HG02852 (cell line): Measurements from ENCODE around the gene ACOX1.

Experiments used
- ATAC-seq: cut with Tn5 transposase; IDR thresholded peaks from one replicate; pipeline ENCODE4 v1.9.1; 2021; ENCODE audit warnings: mild to moderate bottlenecking, moderate library complexity; ENCODE audit not compliant: unreplicated experiment

Gene ACOX1

DNA sequence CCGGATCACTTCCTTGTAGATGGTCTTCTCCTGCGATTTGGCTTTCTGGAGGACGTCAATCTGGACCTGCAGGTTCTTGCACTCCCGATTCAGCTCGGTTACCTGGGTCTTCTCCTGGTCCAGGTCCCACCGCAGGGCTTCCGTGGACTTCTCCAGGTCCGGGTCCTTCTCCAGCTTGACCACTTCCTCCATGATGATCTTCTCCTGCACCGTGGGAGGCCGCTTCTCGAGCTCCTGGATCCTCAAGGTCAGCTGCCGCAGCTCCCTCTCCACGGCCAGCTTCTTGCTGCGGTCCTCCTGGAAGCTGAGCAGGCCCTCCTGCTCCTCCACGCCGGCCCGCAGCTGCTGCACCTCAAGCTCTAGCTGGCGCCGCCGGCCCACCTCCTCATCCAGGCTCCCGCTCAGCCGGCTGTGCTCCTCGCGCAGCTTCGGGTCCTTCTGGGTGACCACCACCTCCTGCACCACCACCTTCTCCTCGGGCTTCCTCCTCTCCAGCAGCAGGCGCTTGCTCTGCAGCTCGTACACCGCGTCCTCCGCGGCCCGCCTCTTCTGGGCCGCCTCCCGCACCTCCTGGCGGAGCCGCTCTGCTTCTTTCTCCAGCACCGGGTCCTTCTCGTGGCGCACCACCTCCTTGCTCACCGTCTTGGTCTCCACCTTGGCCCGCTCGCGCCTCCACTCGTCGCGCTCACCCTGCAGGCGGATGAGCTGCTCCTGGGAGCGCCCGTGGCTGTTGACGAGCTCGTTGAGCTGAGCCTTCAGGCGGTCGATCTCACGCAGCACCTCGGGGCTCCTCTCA, 29.9 kb upstream of the ACOX1 start:
- ATAC-seq = no peak

DNA sequence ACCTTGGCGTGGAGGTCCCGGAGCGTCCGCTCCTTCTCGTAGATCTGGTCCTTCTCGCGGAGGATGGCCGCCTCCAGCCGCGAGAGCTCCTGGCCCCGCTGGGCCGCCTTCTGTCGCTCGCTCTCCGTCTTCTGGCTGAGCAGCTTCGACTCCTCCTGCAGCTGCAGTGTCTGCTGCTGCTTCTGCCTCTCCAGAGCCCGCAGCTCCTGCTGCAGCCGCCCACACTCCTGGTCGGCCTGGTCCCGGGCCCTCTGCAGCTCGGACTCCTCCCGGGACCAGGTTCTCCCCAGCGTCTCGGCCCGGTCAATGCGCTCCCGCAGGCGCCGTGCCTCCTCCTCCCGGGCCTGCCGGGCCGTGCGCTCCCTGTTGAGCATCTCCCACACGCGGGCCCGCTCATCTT, 29.2 kb upstream of the ACOX1 start:
- ATAC-seq = no peak

DNA sequence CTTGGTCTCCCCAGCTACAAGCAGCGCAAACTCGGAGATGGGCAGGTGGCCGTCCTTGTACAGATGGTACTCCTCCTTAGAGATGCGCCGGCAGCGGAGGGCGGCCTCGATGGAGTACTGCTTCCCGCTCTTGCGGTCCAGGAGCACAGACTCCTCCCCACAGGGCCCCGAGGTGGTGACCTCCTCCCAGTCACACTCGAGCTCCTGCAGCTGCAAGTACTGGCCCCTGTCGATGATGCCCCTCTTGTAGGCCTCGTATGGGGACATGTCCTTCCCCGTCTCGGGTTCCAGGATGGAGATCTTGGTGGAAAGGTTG, 28.8 kb upstream of the ACOX1 start:
- no peak for ATAC-seq

DNA sequence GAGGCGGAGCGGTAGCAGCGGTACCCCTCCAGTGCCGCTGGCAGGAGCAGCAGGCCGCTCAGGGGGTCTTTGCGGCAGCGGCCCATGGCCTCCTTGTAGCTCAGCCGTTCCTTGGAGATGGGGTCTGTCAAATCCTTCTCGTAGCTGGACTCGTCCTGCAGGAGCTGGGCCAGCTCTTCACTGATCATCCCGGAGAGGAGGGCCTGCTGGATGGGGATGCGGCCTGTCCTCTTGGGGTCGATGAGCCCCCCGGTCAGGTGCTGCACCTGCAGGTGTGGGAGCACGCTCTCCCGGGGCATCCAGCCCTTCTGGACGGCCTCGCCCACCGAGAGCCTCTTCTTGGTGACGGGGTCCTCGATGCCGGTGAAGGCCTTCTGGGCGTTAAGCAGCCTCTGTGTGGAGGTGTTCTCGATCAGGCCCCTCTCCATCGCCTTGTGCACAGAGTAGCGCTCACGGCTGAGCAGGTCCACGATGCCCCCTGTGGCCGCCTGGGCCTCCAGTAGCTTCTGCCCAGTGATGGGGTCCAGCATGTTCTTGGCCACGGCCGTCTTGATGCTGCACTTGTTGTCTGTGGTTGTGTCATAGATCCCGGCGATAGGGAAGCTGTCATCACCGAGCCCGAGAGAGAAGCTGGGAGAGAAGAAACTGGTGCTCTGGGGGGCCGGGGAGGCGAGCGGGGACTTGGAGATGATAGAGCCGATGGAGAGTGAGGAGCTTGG, 28.3 kb upstream of the ACOX1 start:
- ATAC-seq = no peak

DNA sequence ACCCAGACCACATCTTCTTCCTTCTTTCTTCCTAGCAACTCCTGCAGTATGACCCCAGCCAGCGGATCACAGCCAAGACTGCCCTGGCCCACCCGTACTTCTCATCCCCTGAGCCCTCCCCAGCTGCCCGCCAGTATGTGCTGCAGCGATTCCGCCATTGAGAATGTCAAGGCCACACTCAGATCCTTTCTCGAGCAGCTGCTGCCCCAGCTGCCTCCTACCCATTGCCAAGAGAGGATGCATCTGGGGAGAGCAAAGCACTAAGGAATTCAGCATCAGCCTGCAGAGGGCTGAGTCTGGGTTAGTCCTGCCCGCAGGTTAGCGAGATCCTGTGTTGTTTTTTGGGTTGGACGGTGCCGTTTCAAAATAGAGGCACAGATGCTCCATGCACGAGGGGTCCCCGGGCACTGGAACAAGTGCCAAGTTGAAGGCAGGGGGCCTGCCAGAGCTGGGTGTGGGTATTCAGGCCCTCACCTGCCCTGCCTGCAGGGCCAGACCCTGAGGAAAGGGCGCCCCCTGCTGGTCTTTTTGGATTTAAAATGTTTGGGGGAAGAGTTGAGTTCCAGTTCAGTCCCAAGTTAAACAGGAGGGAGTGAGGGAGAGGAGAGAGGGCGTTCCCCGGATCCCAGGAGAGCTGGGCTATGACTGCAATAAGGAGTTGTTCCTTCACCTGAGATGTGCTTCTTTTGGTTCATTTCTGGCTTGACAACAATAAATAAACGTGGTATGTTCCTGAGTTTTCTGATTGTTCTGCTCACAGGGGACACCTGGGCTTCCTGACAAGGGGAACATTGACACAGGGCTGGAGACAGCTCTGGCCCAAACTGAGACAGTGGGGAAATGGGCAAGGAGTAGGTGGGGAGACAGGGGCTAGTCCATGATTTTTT, 26.5 kb upstream of the ACOX1 start:
- ATAC-seq = no peak

DNA sequence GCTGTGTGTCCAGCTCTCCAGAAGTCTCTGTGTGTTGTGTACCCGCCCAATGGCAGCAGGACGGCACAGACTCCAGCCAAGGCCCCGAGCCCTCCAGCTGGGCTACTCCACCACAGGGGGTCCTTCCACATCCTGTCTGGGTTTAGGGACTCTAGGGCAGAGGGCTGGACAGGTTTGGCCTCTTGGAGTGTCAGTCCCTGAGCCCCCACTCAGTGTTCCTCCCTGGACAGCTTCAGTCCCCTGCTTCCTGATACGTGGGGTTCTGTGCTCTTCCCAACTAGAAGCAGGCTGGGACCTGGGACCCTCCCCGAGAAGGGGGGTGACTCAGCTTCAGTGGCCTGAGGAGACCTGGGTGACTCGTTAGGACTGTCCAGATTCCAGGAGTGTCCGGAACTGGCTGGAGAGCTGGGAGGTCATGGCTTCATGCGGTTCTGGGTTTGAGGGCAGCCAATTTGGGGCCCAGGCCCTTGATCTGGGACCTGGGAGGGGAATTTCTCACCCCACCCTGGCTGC, 25.8 kb upstream of the ACOX1 start:
- ATAC-seq = no peak

DNA sequence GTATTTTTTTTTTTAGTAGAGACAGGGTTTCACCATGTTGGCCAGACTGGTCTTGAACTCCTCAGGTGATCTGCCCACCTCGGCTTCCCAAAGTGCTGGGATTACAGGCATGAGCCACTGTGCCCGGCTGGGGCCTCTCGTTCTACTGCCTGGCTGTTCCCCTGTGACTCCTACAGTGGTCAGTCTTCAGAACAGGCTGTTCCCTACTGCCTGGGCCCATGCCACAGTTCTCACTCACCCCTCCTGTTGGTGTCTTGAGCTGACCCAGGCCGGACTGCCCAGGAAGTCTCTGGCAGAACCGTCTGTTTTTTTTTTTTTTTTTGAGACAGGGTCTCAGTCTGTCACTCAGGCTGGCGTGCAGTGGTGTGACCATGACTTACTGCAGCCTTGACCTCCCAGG, 24.9 kb upstream of the ACOX1 start:
- no peak for ATAC-seq

DNA sequence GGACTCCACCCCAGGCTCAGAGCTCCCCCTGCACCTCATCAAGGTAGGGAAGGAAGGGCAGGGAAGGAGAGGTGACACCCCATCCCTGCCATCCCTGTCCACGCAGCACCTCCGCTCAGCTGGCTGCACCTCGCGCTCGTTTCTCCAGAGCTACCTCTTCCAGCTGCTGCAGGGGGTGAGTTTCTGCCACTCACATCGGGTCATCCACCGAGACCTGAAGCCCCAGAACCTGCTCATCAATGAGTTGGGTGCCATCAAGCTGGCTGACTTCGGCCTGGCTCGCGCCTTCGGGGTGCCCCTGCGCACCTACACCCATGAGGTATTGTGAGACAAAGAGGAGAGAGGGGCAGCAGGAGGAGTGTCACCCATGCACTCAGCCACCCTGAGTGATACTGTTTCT, 23.1 kb upstream of the ACOX1 start:
- ATAC-seq = no peak

DNA sequence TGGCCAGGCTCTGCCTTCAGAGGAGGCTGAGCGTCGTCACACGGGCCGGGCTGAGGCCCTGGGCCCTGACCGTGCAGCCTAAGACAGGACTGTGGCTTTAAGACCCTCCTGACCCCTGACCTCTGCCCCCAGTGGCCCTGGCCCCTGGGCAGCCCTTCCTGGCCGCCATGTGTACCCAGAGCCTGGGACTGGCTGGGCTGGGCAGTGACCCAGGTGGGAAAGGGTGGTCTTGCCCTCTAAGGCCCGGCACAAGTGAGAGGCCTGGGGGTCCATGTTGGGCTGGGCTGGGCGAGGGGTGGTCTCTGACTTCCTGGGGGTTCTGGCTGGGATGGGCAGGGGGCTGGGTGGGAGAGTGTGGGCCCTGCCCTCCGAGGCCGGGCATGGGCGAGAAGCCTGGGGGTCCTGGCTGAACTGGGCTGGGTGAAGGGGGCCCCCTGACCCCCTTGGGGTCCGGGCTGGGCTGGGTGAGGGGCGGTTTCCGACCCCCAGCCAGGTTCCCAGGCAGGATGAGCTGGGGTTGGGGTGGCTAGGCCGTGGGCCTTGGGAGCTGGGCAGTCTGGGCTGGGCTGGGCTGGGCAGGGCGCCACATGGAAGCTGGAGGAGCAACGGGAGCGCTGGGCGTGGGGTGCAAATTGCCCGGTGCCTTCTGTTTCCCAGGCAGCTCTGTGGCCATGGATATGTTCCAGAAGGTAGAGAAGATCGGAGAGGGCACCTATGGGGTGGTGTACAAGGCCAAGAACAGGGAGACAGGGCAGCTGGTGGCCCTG, 22.0 kb upstream of the ACOX1 start, which contains the start of gene CDK3:
TSS of gene CDK3 (plus strand) at position 101 of the 767 bp plus-strand sequence. CDS start at position 672, 571 bp downstream.
- ATAC-seq = no peak

DNA sequence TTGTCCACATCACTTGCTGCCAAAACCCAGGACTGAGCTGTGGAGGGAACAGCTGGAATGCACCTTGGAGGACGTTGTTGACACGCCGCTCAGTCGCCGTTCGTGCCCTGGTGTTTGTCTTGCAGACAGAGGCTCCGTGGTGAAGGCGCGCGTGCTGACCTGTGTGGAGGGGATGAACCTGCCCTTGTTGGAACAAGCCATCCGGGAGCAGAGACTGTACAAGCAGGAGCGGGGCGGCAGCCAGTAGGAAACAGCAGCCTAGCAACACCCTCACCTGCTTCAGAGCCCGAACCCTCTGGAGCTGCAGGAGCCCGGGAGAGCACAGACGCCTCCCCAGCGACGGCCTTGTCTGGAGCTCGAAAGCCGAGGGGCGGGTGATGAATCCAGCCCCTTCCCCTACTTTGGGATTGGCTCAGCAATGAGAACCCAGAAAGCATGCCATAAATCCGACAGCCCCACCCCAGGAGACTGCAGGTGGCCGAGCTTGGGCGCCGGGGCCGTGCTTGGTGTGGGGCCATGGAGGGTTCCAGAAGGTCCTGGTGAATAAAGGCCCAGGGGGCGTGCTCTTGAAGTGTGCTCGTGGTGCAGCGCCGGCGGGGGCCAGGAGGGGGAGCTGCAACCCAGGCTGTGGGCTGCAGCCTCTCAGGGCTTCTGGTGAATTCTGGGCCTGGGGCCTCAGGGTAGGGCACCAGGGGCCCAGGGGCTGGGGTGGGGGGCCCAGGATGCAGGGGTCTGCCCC, 21.2 kb upstream of the ACOX1 start:
- ATAC-seq = no peak

DNA sequence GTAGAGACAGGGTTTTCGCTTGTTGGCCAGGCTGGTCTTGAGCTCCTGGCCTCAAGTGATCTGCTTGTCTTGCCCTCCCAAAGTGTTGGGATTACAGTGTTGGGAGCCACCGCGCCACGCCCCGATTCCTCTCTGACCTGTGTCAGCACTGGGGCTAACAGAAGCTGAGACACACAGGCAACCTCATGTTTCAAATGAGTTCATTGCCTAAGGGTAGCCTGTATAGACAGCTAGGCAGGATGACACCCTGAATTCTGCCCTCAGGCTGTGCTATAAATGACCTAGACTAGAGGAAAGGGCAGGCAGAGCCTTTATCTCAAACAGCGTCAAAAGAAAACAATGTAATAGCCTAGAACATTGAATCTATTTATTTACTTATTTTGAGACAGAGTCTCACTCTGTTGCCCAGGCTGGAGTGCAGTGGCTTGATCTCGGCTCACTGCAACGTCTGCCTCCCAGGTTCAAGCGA, 19.4 kb upstream of the ACOX1 start:
- no peak for ATAC-seq

DNA sequence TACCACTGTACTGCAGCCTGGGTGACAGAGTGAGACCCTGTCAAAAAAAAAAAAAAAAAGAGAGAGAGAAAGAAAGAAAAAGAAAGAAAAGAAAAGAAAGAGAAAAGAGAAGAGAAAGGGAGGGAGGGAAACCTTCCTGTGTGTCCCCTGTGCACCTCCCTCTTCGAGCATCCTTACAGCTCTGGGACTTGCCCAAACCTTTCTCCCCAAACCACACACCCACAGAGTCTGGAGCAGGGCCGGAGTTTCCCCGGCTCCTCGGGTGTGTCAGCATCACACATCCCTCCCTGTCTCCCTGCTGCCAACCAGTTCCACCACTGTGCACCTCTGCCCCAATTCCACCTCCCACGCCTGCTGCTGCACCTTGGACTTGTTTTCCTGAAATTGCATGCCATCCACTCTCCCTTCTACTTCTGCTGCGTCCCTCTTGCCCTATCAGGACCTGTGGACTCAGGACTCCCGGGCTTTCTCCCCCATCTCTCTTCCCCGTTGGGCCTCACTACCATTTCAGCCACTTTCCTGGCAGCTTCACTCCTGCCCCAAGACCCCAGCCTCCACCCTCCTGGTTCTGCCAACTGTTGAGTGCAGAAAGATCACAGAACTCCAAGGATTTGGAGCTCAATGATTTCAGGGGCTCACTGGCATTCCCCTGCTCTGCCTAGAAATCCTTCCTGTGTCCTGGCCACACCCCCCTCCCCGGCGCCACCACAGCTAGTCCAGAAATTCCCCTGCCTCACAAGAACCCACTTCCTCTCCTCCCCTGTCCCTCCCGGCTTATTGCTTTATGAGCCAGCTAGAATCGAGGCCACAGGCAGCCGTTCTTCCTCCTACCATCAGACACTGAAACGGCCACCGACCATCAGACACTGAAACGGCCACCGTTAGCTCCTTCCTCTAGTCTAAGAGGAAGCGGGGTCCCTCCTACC, 18.0 kb upstream of the ACOX1 start:
- no peak for ATAC-seq

DNA sequence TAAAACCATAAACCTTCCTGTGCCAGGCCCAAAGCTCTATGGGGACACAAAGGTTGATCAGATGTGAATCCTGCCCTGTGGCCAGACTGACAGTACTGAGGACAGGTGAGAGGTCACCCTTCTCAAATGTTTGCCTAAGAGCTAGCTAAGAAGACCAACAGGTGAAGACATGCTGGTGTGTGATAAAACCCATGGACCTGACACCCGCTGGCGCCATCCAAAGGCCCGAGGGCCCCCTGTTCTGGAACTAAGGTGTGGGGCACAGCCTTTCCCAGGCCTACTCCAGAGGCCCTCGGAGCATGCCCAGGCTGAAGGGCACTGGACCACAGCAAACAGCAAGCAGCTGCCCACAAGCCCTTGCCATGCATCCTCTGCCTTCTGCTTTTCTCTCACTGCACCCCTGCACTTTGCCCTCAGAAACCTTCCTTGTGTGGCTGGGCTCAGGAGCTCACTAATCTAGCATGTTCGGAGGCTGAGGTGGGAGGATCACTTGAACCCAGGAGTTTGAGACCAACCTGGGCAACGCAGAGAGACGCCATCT, 16.5 kb upstream of the ACOX1 start:
- ATAC-seq = no peak

DNA sequence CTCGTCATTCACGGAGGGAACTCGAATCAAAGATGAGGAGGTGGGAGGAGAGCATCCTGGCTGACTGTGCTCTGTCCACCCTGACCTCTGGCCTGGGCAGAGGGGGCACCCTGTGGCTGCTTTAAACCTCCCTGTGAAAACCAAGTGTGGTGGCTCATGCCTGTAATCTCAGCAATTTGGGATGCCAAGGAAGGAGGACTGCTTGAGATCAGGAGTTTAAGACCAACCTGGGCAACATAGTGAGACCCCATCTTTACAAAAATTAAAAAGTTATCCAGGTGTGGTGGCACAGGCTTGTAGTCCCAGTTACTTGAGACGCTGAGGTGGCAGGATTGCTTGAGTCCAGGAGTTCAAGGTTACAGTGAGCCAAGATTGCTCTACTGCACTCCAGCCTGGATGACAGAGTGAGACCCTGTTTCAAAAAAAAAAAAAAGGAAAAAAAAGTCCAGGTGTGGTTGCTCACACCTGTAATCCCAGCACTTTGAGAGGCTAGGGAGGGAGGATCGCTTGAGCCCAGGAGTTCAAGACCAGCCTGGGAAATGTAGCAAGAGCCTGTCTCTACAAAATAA, 15.9 kb upstream of the ACOX1 start:
- no peak for ATAC-seq

DNA sequence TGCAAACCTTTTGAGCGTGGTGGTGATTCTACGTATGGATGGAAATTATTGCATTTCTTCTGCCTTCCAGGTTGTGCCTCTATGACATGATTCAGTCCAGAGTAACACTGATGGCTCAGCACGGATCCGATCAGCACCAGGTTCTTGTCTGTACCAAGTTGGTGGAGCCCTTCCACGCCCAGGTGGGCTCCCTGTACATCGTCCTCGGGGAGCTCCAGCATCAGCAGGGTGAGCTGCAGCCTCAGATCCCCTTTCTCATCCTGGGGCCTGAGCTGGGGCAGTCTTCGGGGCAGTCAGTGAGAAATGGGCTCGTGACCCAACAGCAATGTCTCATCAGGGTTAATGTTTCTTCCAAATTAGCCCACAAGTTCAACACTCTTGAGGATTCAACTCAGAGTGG, 12.4 kb upstream of the ACOX1 start:
- no peak for ATAC-seq

DNA sequence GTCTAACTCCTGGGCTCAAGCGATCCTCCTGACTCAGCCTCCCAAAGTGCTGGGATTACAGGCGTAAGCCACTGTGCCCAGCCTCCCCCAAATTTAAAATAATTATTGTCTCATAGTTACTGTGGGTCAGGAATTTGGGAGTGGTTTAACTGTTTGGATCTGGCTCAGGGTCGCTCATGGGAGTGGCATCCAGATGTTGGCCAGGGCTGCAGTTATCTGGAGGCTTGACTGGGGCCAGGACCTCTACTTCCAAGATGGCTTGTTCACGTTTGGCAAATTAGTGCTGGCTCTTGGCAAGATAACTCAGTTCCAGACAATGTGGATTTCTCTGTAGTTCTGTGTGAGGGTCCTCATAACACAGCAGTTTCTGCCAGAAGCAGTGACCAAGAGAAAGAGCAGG, 8.1 kb upstream of the ACOX1 start:
- ATAC-seq = no peak

DNA sequence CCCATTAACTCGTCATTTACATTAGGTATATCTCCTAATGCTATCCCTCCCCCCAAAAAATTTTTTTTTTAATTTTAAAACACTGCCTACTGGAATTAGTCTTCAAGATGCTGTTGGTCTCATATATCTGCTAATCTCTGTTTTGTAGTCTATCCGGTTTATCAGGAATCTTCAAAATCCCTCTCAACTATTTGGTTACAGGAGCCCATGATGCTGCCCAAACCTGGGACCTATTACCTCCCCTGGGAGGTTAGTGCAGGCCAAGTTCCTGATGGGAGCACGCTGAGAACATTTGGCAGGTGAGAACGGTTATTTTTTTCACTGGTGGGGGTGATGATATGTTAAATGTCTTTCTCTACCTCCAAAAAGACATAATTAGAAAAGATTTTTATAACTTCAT, 7.0 kb upstream of the ACOX1 start:
- ATAC-seq = no peak

DNA sequence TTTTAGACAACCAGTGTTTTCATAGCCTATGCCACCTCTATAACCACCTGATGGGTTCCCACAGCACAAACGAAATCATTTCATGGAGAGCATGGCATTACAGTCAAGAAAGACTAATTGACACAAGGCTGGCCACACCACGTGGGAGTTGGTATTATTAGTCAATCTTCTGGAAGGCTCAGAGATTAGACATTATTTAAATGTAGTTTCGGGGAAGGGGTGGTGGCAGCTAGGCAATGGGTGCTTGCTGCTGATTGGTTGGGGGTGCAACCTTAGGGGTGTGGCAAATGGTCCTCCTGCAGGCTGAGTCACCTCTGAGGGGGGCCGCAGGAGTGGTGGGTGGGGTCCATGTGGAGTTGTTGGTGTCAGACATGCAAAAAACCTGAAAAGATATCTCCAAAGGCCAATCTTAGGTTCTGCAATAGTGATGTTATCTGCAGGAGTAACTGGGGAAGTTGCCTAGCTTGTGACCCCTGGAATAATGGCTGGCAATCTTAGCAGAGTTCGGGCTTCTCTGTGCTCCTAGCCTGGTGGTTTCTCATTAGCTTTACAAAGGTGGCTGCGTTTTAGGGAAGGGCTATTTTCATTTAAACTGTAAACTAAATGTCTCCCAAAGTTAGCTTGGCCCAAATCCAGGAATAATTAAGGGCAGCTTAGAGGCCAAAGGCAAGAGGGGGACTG, 4.7 kb upstream of the ACOX1 start:
- ATAC-seq = no peak
